ENCODE data around the gene NCOR1.

- TF ChIP-seq CTCF (IDR thresholded peaks at IDR 0.05; ENCODE audit: low read depth, low read length) (no peak), EZH2phosphoT487 (IDR thresholded peaks at IDR 0.05; ENCODE audit: low read depth) (no peak)
Observed at GRCh38 chr17:16101440-16101839, 113.9 kb downstream of the NCOR1 start.
